Measurements from ENCODE around the gene TATDN2.

GRCh38 chr3:10226293-10226692 lies 22.0 kb upstream of the TATDN2 start:
- TF ChIP-seq POLR2A (IDR thresholded peaks at IDR 0.05; ENCODE audit: low read length) (no peak), GATA1 (IDR thresholded peaks at IDR 0.05; ENCODE audit: low read depth, low read length) (no peak)
